HCT116 (cell line): ENCODE measurements around the gene CPEB2.

Experiments
- CBX3 ChIP-seq: IDR thresholded peaks from 2 replicates; pipeline ENCODE4 v1.6.1; 2012; ENCODE audit warnings: low read depth
- ELF1 ChIP-seq: IDR thresholded peaks from 2 replicates; pipeline ENCODE4 v1.6.1; 2012; ENCODE audit warnings: low read depth, borderline replicate concordance
- EZH2 ChIP-seq: fragments of 200-600 bp; sonication (generic); IDR thresholded peaks from 2 replicates; pipeline ENCODE4 v1.6.1; 2017; ENCODE audit warnings: antibody characterized with exemption, mixed run types
- POLR2A ChIP-seq: IDR thresholded peaks from 2 replicates; pipeline ENCODE4 v1.7.0; 2011; ENCODE audit warnings: borderline replicate concordance; ENCODE audit not compliant: insufficient read depth, insufficient read length; ENCODE audit errors: extremely low read depth
- SP1 ChIP-seq: IDR thresholded peaks from 2 replicates; pipeline ENCODE4 v1.6.1; 2012; ENCODE audit warnings: low read depth
- SRF ChIP-seq: IDR thresholded peaks from 2 replicates; pipeline ENCODE4 v1.6.1; 2012; ENCODE audit warnings: low read depth
- TF ChIP-seq, protein P1 (sequence below), 3 experiments: fragments of 200-600 bp in 1 of 3; sonication (generic) in 1 of 3; IDR thresholded peaks in 2 of 3; conservative IDR thresholded peaks in 1 of 3; 2 replicates each; pipeline ENCODE4 v1.5.1; 2012 to 2017; ENCODE audit warnings: low read depth in 2 of 3, low read length in 2 of 3, antibody characterized with exemption in 1 of 3, borderline replicate concordance in 1 of 3, control low read depth in 1 of 3, mild to moderate bottlenecking in 1 of 3, mixed read lengths in 1 of 3, mixed run types in 1 of 3, moderate library complexity in 1 of 3; ENCODE audit not compliant: insufficient read depth in 1 of 3
- TF ChIP-seq, protein P2 (sequence below): IDR thresholded peaks from 2 replicates; pipeline ENCODE4 v1.6.1; 2012; ENCODE audit warnings: low read depth
- TF ChIP-seq, protein P3 (sequence below): IDR thresholded peaks from 2 replicates; pipeline ENCODE4 v1.6.1; 2012

DNA sequence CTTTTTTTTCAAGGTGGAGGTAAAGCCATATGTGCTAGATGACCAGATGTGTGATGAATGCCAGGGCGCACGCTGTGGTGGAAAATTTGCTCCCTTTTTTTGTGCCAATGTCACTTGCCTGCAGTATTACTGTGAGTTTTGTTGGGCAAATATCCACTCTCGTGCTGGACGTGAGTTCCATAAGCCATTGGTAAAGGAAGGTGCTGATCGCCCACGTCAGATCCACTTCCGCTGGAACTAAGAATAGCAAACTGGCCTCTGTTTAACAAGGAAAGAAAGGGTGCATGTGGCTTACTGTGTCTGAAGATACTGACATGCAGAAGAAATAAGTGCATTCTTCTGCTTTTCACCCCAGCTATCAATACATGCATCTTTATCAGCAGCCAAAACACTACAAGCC is 63.9 kb downstream of the CPEB2 start:
- TF ChIP-seq EZH2 (no peak), SP1 (no peak), CBX3 (no peak), SRF (no peak), POLR2A (no peak), ELF1 (no peak)
- TF ChIP-seq, protein P1, sequence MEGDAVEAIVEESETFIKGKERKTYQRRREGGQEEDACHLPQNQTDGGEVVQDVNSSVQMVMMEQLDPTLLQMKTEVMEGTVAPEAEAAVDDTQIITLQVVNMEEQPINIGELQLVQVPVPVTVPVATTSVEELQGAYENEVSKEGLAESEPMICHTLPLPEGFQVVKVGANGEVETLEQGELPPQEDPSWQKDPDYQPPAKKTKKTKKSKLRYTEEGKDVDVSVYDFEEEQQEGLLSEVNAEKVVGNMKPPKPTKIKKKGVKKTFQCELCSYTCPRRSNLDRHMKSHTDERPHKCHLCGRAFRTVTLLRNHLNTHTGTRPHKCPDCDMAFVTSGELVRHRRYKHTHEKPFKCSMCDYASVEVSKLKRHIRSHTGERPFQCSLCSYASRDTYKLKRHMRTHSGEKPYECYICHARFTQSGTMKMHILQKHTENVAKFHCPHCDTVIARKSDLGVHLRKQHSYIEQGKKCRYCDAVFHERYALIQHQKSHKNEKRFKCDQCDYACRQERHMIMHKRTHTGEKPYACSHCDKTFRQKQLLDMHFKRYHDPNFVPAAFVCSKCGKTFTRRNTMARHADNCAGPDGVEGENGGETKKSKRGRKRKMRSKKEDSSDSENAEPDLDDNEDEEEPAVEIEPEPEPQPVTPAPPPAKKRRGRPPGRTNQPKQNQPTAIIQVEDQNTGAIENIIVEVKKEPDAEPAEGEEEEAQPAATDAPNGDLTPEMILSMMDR (IDR thresholded peaks at IDR 0.05 in 2 of 3, conservative IDR thresholded peaks at IDR 0.05 in 1 of 3; ENCODE audit: borderline replicate concordance in 1 of 3, insufficient read depth in 1 of 3, low read depth in 2 of 3, low read length in 2 of 3): no peak
- TF ChIP-seq, protein P2, sequence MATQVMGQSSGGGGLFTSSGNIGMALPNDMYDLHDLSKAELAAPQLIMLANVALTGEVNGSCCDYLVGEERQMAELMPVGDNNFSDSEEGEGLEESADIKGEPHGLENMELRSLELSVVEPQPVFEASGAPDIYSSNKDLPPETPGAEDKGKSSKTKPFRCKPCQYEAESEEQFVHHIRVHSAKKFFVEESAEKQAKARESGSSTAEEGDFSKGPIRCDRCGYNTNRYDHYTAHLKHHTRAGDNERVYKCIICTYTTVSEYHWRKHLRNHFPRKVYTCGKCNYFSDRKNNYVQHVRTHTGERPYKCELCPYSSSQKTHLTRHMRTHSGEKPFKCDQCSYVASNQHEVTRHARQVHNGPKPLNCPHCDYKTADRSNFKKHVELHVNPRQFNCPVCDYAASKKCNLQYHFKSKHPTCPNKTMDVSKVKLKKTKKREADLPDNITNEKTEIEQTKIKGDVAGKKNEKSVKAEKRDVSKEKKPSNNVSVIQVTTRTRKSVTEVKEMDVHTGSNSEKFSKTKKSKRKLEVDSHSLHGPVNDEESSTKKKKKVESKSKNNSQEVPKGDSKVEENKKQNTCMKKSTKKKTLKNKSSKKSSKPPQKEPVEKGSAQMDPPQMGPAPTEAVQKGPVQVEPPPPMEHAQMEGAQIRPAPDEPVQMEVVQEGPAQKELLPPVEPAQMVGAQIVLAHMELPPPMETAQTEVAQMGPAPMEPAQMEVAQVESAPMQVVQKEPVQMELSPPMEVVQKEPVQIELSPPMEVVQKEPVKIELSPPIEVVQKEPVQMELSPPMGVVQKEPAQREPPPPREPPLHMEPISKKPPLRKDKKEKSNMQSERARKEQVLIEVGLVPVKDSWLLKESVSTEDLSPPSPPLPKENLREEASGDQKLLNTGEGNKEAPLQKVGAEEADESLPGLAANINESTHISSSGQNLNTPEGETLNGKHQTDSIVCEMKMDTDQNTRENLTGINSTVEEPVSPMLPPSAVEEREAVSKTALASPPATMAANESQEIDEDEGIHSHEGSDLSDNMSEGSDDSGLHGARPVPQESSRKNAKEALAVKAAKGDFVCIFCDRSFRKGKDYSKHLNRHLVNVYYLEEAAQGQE: no peak
- TF ChIP-seq, protein P3, sequence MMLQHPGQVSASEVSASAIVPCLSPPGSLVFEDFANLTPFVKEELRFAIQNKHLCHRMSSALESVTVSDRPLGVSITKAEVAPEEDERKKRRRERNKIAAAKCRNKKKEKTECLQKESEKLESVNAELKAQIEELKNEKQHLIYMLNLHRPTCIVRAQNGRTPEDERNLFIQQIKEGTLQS: no peak
